8988T (cell line): Measurements from ENCODE around the gene GABPB2.
A peak's percentile ranks its signal among the peaks of the same experiment; 100 is the strongest.

Experiments used
- DNase-seq: peaks from one replicate; pipeline ENCODE4 v3.0.0; 2011

GABPB2 gene

DNA sequence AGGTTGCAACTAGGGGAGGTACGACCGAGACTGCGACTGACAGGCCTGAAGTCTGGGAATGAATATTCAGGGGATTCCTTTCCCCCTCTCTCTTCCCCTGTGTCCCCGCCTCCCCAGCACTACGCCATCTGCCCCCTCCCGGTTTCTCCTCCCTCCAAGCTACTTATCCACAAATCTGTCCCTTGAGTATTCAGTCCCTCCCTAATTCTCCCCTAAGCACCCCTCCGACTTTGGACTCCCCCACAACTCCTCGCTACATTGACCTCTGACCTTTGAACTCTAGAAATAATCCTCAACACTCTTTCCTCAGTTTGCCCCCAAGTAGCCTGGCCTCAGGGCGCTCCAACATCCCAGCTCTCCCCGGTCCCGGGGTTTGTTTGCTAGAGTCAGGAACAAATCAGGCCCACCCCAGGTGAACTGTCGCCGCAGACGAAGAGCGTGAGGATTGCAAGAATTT, 94.7 kb downstream of the GABPB2 start:
- no peak for DNase-seq

DNA sequence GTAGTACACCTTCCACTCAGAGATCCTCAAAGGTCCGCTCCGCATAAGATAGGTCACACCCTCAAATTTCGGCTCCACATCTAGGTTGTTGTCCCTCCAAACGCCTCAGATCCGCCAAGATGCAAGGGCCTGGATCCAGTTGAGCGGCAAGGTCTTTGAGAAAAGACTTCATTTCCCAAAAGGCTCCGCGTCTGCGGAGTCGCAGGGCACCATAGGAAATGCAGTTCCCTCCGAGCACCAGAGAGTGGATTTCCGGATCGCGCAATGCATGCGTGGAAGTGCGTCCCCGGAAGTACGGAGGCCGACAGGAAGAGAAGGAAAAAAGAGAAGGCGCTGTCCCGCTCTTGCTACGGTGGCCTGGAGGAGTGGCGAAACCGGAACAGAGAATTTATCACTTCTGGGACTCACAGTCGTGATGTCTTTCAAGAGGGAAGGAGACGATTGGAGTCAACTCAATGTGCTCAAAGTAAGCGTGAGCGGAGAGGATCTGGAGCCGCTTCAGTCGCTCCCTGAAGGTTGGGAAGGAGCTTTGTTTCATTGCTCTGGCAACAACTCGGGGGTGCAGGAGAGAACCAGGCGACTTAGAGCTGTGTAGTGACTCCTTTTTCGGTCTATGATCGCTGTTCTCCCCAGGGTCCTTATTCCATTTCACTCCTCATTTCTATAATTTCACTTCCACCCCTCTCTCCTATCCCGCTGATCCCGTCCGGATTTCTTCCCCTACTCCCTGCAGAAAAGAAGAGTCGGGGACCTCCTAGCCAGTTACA, 95.4 kb downstream of the GABPB2 start, which contains the start of the genes LYSMD1 and SCNM1:
Gene LYSMD1, minus strand, starts transcription at position 165 of the 767 bp plus-strand sequence. CDS start 644 bp downstream, outside the sequence.
Gene SCNM1, plus strand, starts transcription at position 407 of the 767 bp plus-strand sequence. Its CDS starts 9 bp downstream, at position 416.
- DNase-seq, result peak; percentile 74

DNA sequence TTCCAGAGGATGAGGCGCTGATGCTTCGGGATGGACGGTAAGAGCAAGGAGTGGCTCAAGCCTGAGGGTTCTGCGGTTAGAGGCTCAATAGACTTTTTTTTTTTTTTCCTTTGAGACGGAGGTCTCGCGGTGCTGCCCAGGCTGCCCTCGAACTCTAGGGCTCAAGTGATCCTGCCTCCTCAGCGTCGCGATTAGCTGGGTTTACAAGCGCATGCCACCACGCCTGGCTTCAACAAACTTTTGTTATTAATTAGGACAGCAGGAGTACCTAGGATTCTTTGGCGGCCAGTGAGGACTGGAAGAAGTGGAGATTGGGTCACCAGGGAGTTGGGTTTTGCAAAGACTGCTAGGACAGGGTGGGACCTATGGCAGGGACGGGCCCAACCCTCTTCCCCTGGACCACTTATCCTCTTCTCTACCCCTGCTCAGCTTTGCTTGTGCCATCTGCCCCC, 96.0 kb downstream of the GABPB2 start:
- DNase-seq, result no peak

DNA sequence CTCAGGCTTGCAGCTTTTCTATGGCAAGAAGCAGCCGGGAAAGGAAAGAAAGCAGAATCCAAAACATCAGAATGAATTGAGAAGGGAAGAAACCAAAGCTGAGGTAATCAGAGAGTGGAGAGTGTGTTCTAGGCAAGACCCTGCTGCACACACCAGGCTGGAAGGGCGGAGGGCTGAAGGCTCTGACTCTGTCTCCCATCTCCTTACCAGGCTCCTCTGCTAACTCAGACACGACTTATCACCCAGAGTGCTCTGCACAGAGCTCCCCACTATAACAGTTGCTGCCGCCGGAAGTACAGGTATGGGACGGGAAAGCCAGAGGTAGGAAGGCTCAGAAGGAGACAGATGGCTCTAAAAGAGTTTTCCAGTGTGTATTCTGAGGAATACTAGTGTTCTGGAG, 96.6 kb downstream of the GABPB2 start:
- no peak for DNase-seq

DNA sequence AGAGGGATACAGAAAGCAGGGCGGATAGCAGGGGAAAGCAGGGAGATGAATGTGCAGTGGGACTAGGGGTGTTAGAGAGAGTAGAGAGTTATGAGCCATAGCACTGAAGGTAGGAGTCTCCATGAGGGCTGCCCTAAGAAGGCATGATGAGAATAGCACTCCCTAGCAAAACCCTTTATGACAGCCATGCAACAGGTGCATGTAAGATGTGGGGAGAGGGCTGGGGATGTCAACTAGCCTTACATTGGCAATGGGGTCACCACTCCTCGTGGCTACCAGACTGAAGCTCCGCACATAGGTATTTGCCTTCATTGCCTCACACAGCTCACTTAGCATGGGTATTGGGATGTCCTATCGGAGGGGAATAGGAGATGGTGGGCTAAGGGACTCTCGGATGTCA, 100.6 kb downstream of the GABPB2 start:
- DNase-seq, result no peak
